ENCODE measurements around the gene PSPN.

- TF ChIP-seq, protein P1, sequence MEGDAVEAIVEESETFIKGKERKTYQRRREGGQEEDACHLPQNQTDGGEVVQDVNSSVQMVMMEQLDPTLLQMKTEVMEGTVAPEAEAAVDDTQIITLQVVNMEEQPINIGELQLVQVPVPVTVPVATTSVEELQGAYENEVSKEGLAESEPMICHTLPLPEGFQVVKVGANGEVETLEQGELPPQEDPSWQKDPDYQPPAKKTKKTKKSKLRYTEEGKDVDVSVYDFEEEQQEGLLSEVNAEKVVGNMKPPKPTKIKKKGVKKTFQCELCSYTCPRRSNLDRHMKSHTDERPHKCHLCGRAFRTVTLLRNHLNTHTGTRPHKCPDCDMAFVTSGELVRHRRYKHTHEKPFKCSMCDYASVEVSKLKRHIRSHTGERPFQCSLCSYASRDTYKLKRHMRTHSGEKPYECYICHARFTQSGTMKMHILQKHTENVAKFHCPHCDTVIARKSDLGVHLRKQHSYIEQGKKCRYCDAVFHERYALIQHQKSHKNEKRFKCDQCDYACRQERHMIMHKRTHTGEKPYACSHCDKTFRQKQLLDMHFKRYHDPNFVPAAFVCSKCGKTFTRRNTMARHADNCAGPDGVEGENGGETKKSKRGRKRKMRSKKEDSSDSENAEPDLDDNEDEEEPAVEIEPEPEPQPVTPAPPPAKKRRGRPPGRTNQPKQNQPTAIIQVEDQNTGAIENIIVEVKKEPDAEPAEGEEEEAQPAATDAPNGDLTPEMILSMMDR (IDR thresholded peaks at IDR 0.05) = no peak
- TF ChIP-seq POLR2AphosphoS5 (IDR thresholded peaks at IDR 0.05) (no peak), POLR2A (IDR thresholded peaks at IDR 0.05) (no peak)
Observed at GRCh38 chr19:6378041-6378440, 2.3 kb upstream of the PSPN start.

All from breast epithelium (tissue), 3 donors.